Smooth muscle cell (in vitro differentiated cells): ENCODE results near the gene CD109. TPM values are rescaled to one million over a fixed set of nuclear protein-coding genes. Genes with fewer than 3 reads are reported as not detected.

Source experiments
- DNase-seq: peaks from one replicate; lab custom pipeline; 2025; ENCODE audit not compliant: unreplicated experiment; lab: John Stamatoyannopoulos, UW
- H2AFZ ChIP-seq: fragments of 200-600 bp; sonication (generic); 2 replicates; pipeline ENCODE4 v1.6.0; 2016; ENCODE audit warnings: antibody characterized with exemption, low read depth, mild to moderate bottlenecking
- H3F3A ChIP-seq: fragments of 200-600 bp; sonication (generic); 2 replicates; pipeline ENCODE4 v1.6.0; 2017; ENCODE audit warnings: antibody characterized with exemption, low read depth
- H3K27ac ChIP-seq: fragments of 200-600 bp; sonication (generic); 2 replicates; pipeline ENCODE4 v1.5.1; 2016; ENCODE audit warnings: low read depth, mild to moderate bottlenecking
- H3K27me3 ChIP-seq: fragments of 200-600 bp; sonication (generic); 2 replicates; pipeline ENCODE4 v1.6.1; 2016; ENCODE audit warnings: low read depth, mild to moderate bottlenecking
- H3K36me3 ChIP-seq: fragments of 200-600 bp; sonication (generic); 2 replicates; pipeline ENCODE4 v1.5.1; 2016; ENCODE audit warnings: low read depth
- H3K4me1 ChIP-seq: fragments of 200-600 bp; sonication (generic); 2 replicates; pipeline ENCODE4 v1.5.1; 2016; ENCODE audit warnings: low read depth
- H3K4me2 ChIP-seq: fragments of 200-600 bp; sonication (generic); 2 replicates; pipeline ENCODE4 v1.6.0; 2016; ENCODE audit warnings: mild to moderate bottlenecking
- H3K4me3 ChIP-seq: fragments of 200-600 bp; sonication (generic); 2 replicates; pipeline ENCODE4 v1.5.1; 2016; ENCODE audit warnings: mild to moderate bottlenecking
- H3K79me2 ChIP-seq: fragments of 200-600 bp; sonication (generic); 2 replicates; pipeline ENCODE4 v1.6.0; 2016; ENCODE audit warnings: low read depth, mild to moderate bottlenecking
- H3K9ac ChIP-seq: fragments of 200-600 bp; sonication (generic); 2 replicates; pipeline ENCODE4 v1.6.0; 2016; ENCODE audit warnings: low read depth
- H3K9me3 ChIP-seq: fragments of 200-600 bp; sonication (generic); replicated peaks from 2 replicates; pipeline ENCODE4 v1.5.1; 2016; ENCODE audit warnings: low read depth
- H4K20me1 ChIP-seq: fragments of 200-600 bp; sonication (generic); 2 replicates; pipeline ENCODE4 v1.6.0; 2016; ENCODE audit warnings: low read depth
- CTCF ChIP-seq: fragments of 200-600 bp; sonication (generic); IDR thresholded peaks from 2 replicates; pipeline ENCODE4 v1.5.1; 2017; ENCODE audit warnings: borderline replicate concordance, mild to moderate bottlenecking, antibody characterized with exemption; ENCODE audit not compliant: insufficient read depth, poor library complexity, severe bottlenecking
- WGBS: methylation state at CpG from one replicate; pipeline ENCODE4 v1.1.7; 2016; ENCODE audit warnings: low lambda C conversion rate; 5-methylcytosine and 5-hydroxymethylcytosine counted together
- polyA plus RNA-seq: library from polyadenylated mRNA; unstranded; fragments of >200 nt; fragmentation: Nextera tagmentation; extraction: Ambion mirVana; gene quantifications from 2 replicates; pipeline ENCODE4 v1.2.1, GENCODE V29; 2016
- total RNA-seq: library from RNA; depleted of rRNA; stranded (reverse); fragments of >200 nt; gene quantifications from 2 replicates; pipeline ENCODE4 v1.2.3, GENCODE V29; 2014

CD109 gene
- total and polyA plus RNA-seq, 2 experiments from 2014 or later: 7.7 to 28.0 TPM

- H3K4me1 ChIP-seq: no peaks in the 10 kb centered on the region
- 66% methylated on average over 3 of the region's 3 CpGs for WGBS
- H3K36me3 ChIP-seq: no peaks in the 10 kb centered on the region
- no peaks in the 10 kb centered on the region for H3K79me2 ChIP-seq
- H3K9ac ChIP-seq: no peak overlapping the region
- H3K4me3 ChIP-seq: no peak overlapping the region
- no peak overlapping the region for H3K27ac ChIP-seq
- DNase-seq: no peak
- no peak overlapping the region for H2AFZ ChIP-seq
- H3K27me3 ChIP-seq: no peaks in the 10 kb centered on the region
- no peaks in the 10 kb centered on the region for H4K20me1 ChIP-seq
- no peak for TF ChIP-seq CTCF
- no peaks in the 10 kb centered on the region for H3K9me3 ChIP-seq
- no peak overlapping the region for H3K4me2 ChIP-seq
- no peaks in the 10 kb centered on the region for H3F3A ChIP-seq
Observed at GRCh38 chr6:73743556-73743955, 47.6 kb downstream of the CD109 start.

GRCh38 chr6:73746787-73747186, 50.8 kb downstream of the CD109 start:
- Histone ChIP-seq H3K9ac (no peak overlapping the region), H3K4me3 (no peak overlapping the region), H3K27me3 (no peaks in the 10 kb centered on the region), H3K4me1 (no peaks in the 10 kb centered on the region), H4K20me1 (no peaks in the 10 kb centered on the region), H3K79me2 (no peaks in the 10 kb centered on the region), H2AFZ (no peak overlapping the region), H3K4me2 (no peak overlapping the region), H3K9me3 (no peaks in the 10 kb centered on the region), H3K36me3 (no peaks in the 10 kb centered on the region), H3F3A (no peaks in the 10 kb centered on the region), H3K27ac (no peak overlapping the region)
- TF ChIP-seq CTCF: no peak
- no peak for DNase-seq
- 86% methylated on average over 1 of the region's 1 CpG for WGBS

- H3F3A ChIP-seq: no peaks in the 10 kb centered on the region
- H4K20me1 ChIP-seq: no peaks in the 10 kb centered on the region
- no peak for TF ChIP-seq CTCF
- no peaks in the 10 kb centered on the region for H3K4me1 ChIP-seq
- H3K4me3 ChIP-seq: no peak overlapping the region
- H3K27me3 ChIP-seq: no peaks in the 10 kb centered on the region
- no peak for DNase-seq
- no peaks in the 10 kb centered on the region for H3K36me3 ChIP-seq
- no peaks in the 10 kb centered on the region for H3K9me3 ChIP-seq
- WGBS: 98% methylated on average over 2 of the region's 2 CpGs
- no peak overlapping the region for H3K9ac ChIP-seq
- H2AFZ ChIP-seq: no peak overlapping the region
- no peak overlapping the region for H3K4me2 ChIP-seq
- H3K79me2 ChIP-seq: no peaks in the 10 kb centered on the region
- no peak overlapping the region for H3K27ac ChIP-seq
Observed at GRCh38 chr6:73747289-73747688, 51.3 kb downstream of the CD109 start.

- Histone ChIP-seq H3K4me3 (no peak overlapping the region), H3K36me3 (no peaks in the 10 kb centered on the region), H3K4me2 (no peak overlapping the region), H3K79me2 (no peaks in the 10 kb centered on the region), H3K9me3 (no peaks in the 10 kb centered on the region), H3K27me3 (no peaks in the 10 kb centered on the region), H4K20me1 (no peaks in the 10 kb centered on the region), H3K4me1 (no peaks in the 10 kb centered on the region), H3F3A (no peaks in the 10 kb centered on the region), H3K27ac (no peak overlapping the region), H2AFZ (no peak overlapping the region), H3K9ac (no peak overlapping the region)
- no peak for TF ChIP-seq CTCF
- DNase-seq: no peak
- 55% methylated on average over 3 of the region's 3 CpGs for WGBS
Observed at GRCh38 chr6:73752943-73753342, 56.9 kb downstream of the CD109 start.
